HCT116 (cell line): ENCODE measurements around the gene SNED1. TPM values are rescaled to one million over a fixed set of nuclear protein-coding genes. Genes with fewer than 3 reads are reported as not detected.

ENCODE experiments used
- ATAC-seq: fragments of 200-7000 bp; cut with Tn5 transposase; 2 replicates; pipeline ENCODE4 v1.9.1; 2020; ENCODE audit warnings: mild to moderate bottlenecking, moderate library complexity
- BruUV-seq: library from RNA; stranded (reverse); fragments of 400-500 nt; replicated peaks from 2 replicates; lab custom pipeline; 2021; lab: Mats Ljungman, UMichigan
- CTCF ChIA-PET: fragments of 300-600 bp; sonication (Branson Sonifier 250); formaldehyde crosslinking; loops from one replicate; lab custom pipeline; 2021; ENCODE audit warnings: antibody characterized with exemption; lab: Charles Lee
- POLR2A ChIA-PET: fragments of 300-600, 350-600 bp; sonication (Branson Sonifier 250); formaldehyde crosslinking; loops from one replicate; lab custom pipeline; 2021; ENCODE audit warnings: antibody characterized with exemption; lab: Charles Lee
- RAD21 ChIA-PET, 2 experiments: fragments of 300-600 bp; sonication (Branson Sonifier 250); formaldehyde crosslinking; loops; one replicate each; lab custom pipeline; 2023; ENCODE audit warnings: low total read pairs in 2 of 2; ENCODE audit not compliant: uncharacterized antibody in 2 of 2, unreplicated experiment in 2 of 2, low non-redundant PET in 1 of 2; lab: Charles Lee
- DNase-seq: peaks from one replicate; pipeline ENCODE4 v3.0.0-alpha.2; 2010; ENCODE audit warnings: low read depth, low spot score
- H2AFZ ChIP-seq: fragments of 200-600 bp; shearing (Covaris generic), sonication (generic); 2 replicates; pipeline ENCODE4 v1.6.1; 2017; ENCODE audit warnings: low read depth, mixed run types, mixed read lengths, antibody characterized with exemption, low read length; ENCODE audit not compliant: poor library complexity, severe bottlenecking
- H3K27ac ChIP-seq: 2 replicates; pipeline ENCODE4 v1.5.1; 2012; ENCODE audit warnings: low read depth, low read length
- H3K27me3 ChIP-seq: fragments of 200-600 bp; sonication (generic); 2 replicates; pipeline ENCODE4 v1.6.1; 2016; ENCODE audit warnings: mixed run types, low read length, mixed read lengths; ENCODE audit not compliant: insufficient read depth
- H3K36me3 ChIP-seq, 2 experiments: fragments of 200-500 bp in 1 of 2; fragments of 200-600 bp in 1 of 2; sonication (Bioruptor generic) in 1 of 2; sonication (generic) in 1 of 2; 2 replicates each; pipeline versions ENCODE4 v1.5.1 to v1.6.1; 2014 to 2016; ENCODE audit warnings: low read length in 2 of 2, inconsistent platforms in 1 of 2, mixed read lengths in 1 of 2, mixed run types in 1 of 2; ENCODE audit not compliant: insufficient read depth in 2 of 2, control insufficient read depth in 1 of 2
- H3K4me1 ChIP-seq, 2 experiments: fragments of 200-600 bp in 1 of 2; sonication (generic) in 1 of 2; 2 replicates each; pipeline versions ENCODE4 v1.5.1 to v1.6.1; 2012 to 2017; ENCODE audit warnings: low read length in 2 of 2, inconsistent platforms in 1 of 2, mild to moderate bottlenecking in 1 of 2, mixed read lengths in 1 of 2, mixed run types in 1 of 2, moderate library complexity in 1 of 2; ENCODE audit not compliant: insufficient read depth in 2 of 2, control insufficient read depth in 1 of 2
- H3K4me2 ChIP-seq: fragments of 200-600 bp; sonication (generic); 2 replicates; pipeline ENCODE4 v1.6.1; 2017; ENCODE audit warnings: mixed run types, low read length, mixed read lengths
- H3K4me3 ChIP-seq, 2 experiments: fragments of 200-600 bp in 1 of 2; sonication (generic) in 1 of 2; replicated peaks in 1 of 2; 2 replicates each; pipeline ENCODE4 v1.5.1; 2011 to 2016; ENCODE audit warnings: low read length in 2 of 2, control low read depth in 1 of 2, low read depth in 1 of 2, mild to moderate bottlenecking in 1 of 2, mixed read lengths in 1 of 2, mixed run types in 1 of 2
- H3K79me2 ChIP-seq: fragments of 200-600 bp; sonication (generic); 2 replicates; pipeline ENCODE4 v1.6.1; 2017; ENCODE audit warnings: mild to moderate bottlenecking, mixed run types, low read length, moderate library complexity, mixed read lengths; ENCODE audit not compliant: insufficient read depth
- H3K9ac ChIP-seq: fragments of 200-600 bp; sonication (generic); 2 replicates; pipeline ENCODE4 v1.6.1; 2016; ENCODE audit warnings: low read length, mixed read lengths
- H3K9me2 ChIP-seq: fragments of 200-600 bp; sonication (generic), shearing (Covaris generic); 2 replicates; pipeline ENCODE4 v1.6.1; 2017; ENCODE audit warnings: mixed run types, mild to moderate bottlenecking, moderate library complexity; ENCODE audit not compliant: insufficient read depth
- H3K9me3 ChIP-seq, 2 experiments: fragments of 200-500 bp in 1 of 2; fragments of 200-600 bp in 1 of 2; sonication (Bioruptor generic) in 1 of 2; sonication (generic) in 1 of 2; 2 replicates each; pipeline ENCODE4 v1.6.1; 2014 to 2017; ENCODE audit warnings: low read length in 2 of 2, mixed read lengths in 2 of 2, inconsistent platforms in 1 of 2, low read depth in 1 of 2, mild to moderate bottlenecking in 1 of 2, mixed run types in 1 of 2, moderate library complexity in 1 of 2; ENCODE audit not compliant: control insufficient read depth in 1 of 2, insufficient read depth in 1 of 2
- H4K20me1 ChIP-seq: fragments of 200-600 bp; sonication (generic), shearing (Covaris generic); 2 replicates; pipeline ENCODE4 v1.6.1; 2017; ENCODE audit warnings: mixed run types, mild to moderate bottlenecking, moderate library complexity; ENCODE audit not compliant: insufficient read depth
- CEBPB ChIP-seq: IDR thresholded peaks from 2 replicates; pipeline ENCODE4 v1.6.1; 2012; ENCODE audit warnings: low read depth
- EZH2 ChIP-seq: fragments of 200-600 bp; sonication (generic); IDR thresholded peaks from 2 replicates; pipeline ENCODE4 v1.6.1; 2017; ENCODE audit warnings: antibody characterized with exemption, mixed run types
- MAX ChIP-seq: IDR thresholded peaks from 2 replicates; pipeline ENCODE4 v1.6.1; 2012
- POLR2A ChIP-seq: IDR thresholded peaks from 2 replicates; pipeline ENCODE4 v1.7.0; 2011; ENCODE audit warnings: borderline replicate concordance; ENCODE audit not compliant: insufficient read depth, insufficient read length; ENCODE audit errors: extremely low read depth
- SIN3A ChIP-seq: IDR thresholded peaks from 2 replicates; pipeline ENCODE4 v1.6.1; 2012; ENCODE audit warnings: low read depth
- TCF7L2 ChIP-seq: IDR thresholded peaks from 2 replicates; pipeline ENCODE4 v1.7.0; 2011; ENCODE audit warnings: borderline replicate concordance, inconsistent platforms; ENCODE audit not compliant: insufficient read depth, insufficient read length; ENCODE audit errors: extremely low read depth
- ZBTB33 ChIP-seq: IDR thresholded peaks from 2 replicates; pipeline ENCODE4 v1.6.1; 2011; ENCODE audit warnings: mild to moderate bottlenecking, low read length, moderate library complexity; ENCODE audit not compliant: insufficient replicate concordance; ENCODE audit errors: extremely low read depth
- ZFX ChIP-seq: fragments of 450-650 bp; IDR thresholded peaks from 2 replicates; pipeline ENCODE4 v1.6.1; 2017
- intact Hi-C: fragments of 100-400 bp; cut with micrococcal nuclease; formaldehyde crosslinking; loops from 2 replicates; pipeline ENCODE4 v1.10.0; 2022
- total RNA-seq: library from RNA; stranded (reverse); gene quantifications from one replicate; pipeline ENCODE4 v1.2.1, GENCODE V29; 2021; ENCODE audit not compliant: unreplicated experiment
- TF ChIP-seq, protein P1 (sequence below): IDR thresholded peaks from 2 replicates; pipeline ENCODE4 v1.6.1; 2012; ENCODE audit warnings: low read depth
- TF ChIP-seq, protein P2 (sequence below): IDR thresholded peaks from 2 replicates; pipeline ENCODE4 v1.6.1; 2012

SNED1 gene
- total RNA-seq, 1 experiment from 2014 or later = 9.6 TPM

GRCh38 chr2:241064802-241065354 is 66.5 kb downstream of the SNED1 start:
- no TSS peak for BruUV-seq
- Histone ChIP-seq H3K4me3 (no peak overlapping the region), H3K9me2 (no peaks in the 10 kb centered on the region), H3K79me2 (no peaks in the 10 kb centered on the region), H3K27ac (no peak overlapping the region), H3K4me2 (no peak overlapping the region), H3K9me3 (no peaks in the 10 kb centered on the region), H3K4me1 (peaks cover 3 to 11% of the 10 kb centered on the region in 2 experiments; a peak in 3 of 4 replicates), H2AFZ (no peak overlapping the region), H3K9ac (no peak overlapping the region), H3K27me3 (no peaks in the 10 kb centered on the region), H3K36me3 (no peaks in the 10 kb centered on the region), H4K20me1 (no peaks in the 10 kb centered on the region)
- no peak for DNase-seq
- ChIA-PET CTCF (interaction anchor here (1.7 kb wide), 1 partner anchor 13 kb away, joined by 11 read pairs; no protein-coding TSS in a partner anchor), POLR2A (no interaction called here), RAD21 (no interaction called here)
- TF ChIP-seq TCF7L2 (no peak), SIN3A (no peak), POLR2A (no peak), MAX (no peak), EZH2 (no peak), CEBPB (no peak), ZBTB33 (no peak), ZFX (no peak)
- TF ChIP-seq, protein P1, sequence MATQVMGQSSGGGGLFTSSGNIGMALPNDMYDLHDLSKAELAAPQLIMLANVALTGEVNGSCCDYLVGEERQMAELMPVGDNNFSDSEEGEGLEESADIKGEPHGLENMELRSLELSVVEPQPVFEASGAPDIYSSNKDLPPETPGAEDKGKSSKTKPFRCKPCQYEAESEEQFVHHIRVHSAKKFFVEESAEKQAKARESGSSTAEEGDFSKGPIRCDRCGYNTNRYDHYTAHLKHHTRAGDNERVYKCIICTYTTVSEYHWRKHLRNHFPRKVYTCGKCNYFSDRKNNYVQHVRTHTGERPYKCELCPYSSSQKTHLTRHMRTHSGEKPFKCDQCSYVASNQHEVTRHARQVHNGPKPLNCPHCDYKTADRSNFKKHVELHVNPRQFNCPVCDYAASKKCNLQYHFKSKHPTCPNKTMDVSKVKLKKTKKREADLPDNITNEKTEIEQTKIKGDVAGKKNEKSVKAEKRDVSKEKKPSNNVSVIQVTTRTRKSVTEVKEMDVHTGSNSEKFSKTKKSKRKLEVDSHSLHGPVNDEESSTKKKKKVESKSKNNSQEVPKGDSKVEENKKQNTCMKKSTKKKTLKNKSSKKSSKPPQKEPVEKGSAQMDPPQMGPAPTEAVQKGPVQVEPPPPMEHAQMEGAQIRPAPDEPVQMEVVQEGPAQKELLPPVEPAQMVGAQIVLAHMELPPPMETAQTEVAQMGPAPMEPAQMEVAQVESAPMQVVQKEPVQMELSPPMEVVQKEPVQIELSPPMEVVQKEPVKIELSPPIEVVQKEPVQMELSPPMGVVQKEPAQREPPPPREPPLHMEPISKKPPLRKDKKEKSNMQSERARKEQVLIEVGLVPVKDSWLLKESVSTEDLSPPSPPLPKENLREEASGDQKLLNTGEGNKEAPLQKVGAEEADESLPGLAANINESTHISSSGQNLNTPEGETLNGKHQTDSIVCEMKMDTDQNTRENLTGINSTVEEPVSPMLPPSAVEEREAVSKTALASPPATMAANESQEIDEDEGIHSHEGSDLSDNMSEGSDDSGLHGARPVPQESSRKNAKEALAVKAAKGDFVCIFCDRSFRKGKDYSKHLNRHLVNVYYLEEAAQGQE = no peak
- TF ChIP-seq, protein P2, sequence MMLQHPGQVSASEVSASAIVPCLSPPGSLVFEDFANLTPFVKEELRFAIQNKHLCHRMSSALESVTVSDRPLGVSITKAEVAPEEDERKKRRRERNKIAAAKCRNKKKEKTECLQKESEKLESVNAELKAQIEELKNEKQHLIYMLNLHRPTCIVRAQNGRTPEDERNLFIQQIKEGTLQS = no peak
- no peak for ATAC-seq
- intact Hi-C loops = no loop called here
